Heart left ventricle (tissue), 13 donors: Measurements from ENCODE around the gene FAM117B.

Source experiments
- CTCF ChIP-seq, 12 donors: fragments of 200-600 bp; sonication (generic) in 4 of 12; IDR thresholded peaks; one replicate each; pipeline versions ENCODE4 v1.5.0 to v1.8.0; 2018 to 2022; ENCODE audit warnings: antibody characterized with exemption in 12 of 12, mild to moderate bottlenecking in 5 of 12
- POLR2A ChIP-seq, 2 donors: fragments of 450-650 bp; IDR thresholded peaks; one replicate each; pipeline ENCODE4 v1.6.1; 2017; ENCODE audit warnings: antibody characterized with exemption in 2 of 2, mild to moderate bottlenecking in 2 of 2, moderate library complexity in 2 of 2
- donor health status: ischemic (EF 13 %, LVEDD 7.1; RV severe dilation, severe dysfunction).
- donor health status: DM: no; HTN: yes; CAD: no.
- donor health status: DM: no; HTN: no; CAD: no.
- donor health status: ischemic (EF 25% LVEDD 6.9; RV normal size, moderate dysfunction).
- donor health status: ischemic (EF 25% LVEDD 5.7; RV mildly dilated, moderate dysfunction).
- donor health status: ischemic (EF 35%, LVEDD 5.7; RV mildly dilated, moderate dysfunction).
- donor health status: nonischemic (EF 11% LVEDD 7.7; RV severe dilation, severe dysfunction).
- donor health status: DM: yes; HTN: yes; CAD: no.
- donor health status: PGD.
- donor health status: ischemic (EF 29% LVEDD 5.4; RV normal size, mild dysfunction).
- donor health status: nonischemic (EF 23%, LVEDD 6.1; RV moderate dilation, normal function).

- no peak for TF ChIP-seq CTCF (IDR thresholded peaks at IDR 0.05)
- no peak for TF ChIP-seq POLR2A (IDR thresholded peaks at IDR 0.05)
Observed at GRCh38 chr2:202612145-202612544, 22.6 kb upstream of the FAM117B start.
